Measurements from ENCODE around the gene EZH1.

The EZH1 gene

GRCh38 chr17:42744806-42745617 is at the start of gene EZH1:
TSS of gene EZH1 (minus strand) at chr17:42745040. CDS start at chr17:42728941, 16,099 bp downstream.
- H3K27ac ChIP-seq (ENCODE audit: low read depth, low read length): peak within 1 kb of the TSS; percentile 96
- peak within 1 kb of the TSS; percentile 82 for H3K9ac ChIP-seq (ENCODE audit: low read depth, low read length)
- peaks cover 14% of the 10 kb centered on the region for H3K27me3 ChIP-seq (ENCODE audit: control insufficient read depth, insufficient read depth, low read length)
- peak within 1 kb of the TSS; percentile 85 for H3K4me3 ChIP-seq (ENCODE audit: low read depth, low read length)
- H3K9me3 ChIP-seq (ENCODE audit: control insufficient read depth, insufficient read depth, low read length): no peaks in the 10 kb centered on the region
- peaks cover 16% of the 10 kb centered on the region for H3K4me1 ChIP-seq (ENCODE audit: control insufficient read depth, insufficient read depth, low read length)
- no peaks in the 10 kb centered on the region for H3K36me3 ChIP-seq (ENCODE audit: control insufficient read depth, insufficient read depth, low read length)

GRCh38 chr17:42792545-42792944 is 47.7 kb upstream of the EZH1 start:
- H3K36me3 ChIP-seq (ENCODE audit: control insufficient read depth, insufficient read depth, low read length): peaks cover 18% of the 10 kb centered on the region
- 0 out of 2 replicates have a peak, but pooled peaks cover under 1% of the 10 kb centered on the region for H3K4me1 ChIP-seq (ENCODE audit: control insufficient read depth, insufficient read depth, low read length)
- H3K9ac ChIP-seq (ENCODE audit: low read depth, low read length): no peak overlapping the region
- no peaks in the 10 kb centered on the region for H3K9me3 ChIP-seq (ENCODE audit: control insufficient read depth, insufficient read depth, low read length)
- H3K27me3 ChIP-seq (ENCODE audit: control insufficient read depth, insufficient read depth, low read length): no peaks in the 10 kb centered on the region
- H3K27ac ChIP-seq (ENCODE audit: low read depth, low read length): no peak overlapping the region
- H3K4me3 ChIP-seq (ENCODE audit: low read depth, low read length): no peak overlapping the region

GRCh38 chr17:42791948-42792347 is 47.1 kb upstream of the EZH1 start:
- Histone ChIP-seq H3K4me1 (ENCODE audit: control insufficient read depth, insufficient read depth, low read length) (no peaks in the 10 kb centered on the region), H3K27me3 (ENCODE audit: control insufficient read depth, insufficient read depth, low read length) (no peaks in the 10 kb centered on the region), H3K9me3 (ENCODE audit: control insufficient read depth, insufficient read depth, low read length) (no peaks in the 10 kb centered on the region), H3K9ac (ENCODE audit: low read depth, low read length) (no peak overlapping the region), H3K27ac (ENCODE audit: low read depth, low read length) (no peak overlapping the region), H3K36me3 (ENCODE audit: control insufficient read depth, insufficient read depth, low read length) (peaks cover 13% of the 10 kb centered on the region), H3K4me3 (ENCODE audit: low read depth, low read length) (no peak overlapping the region)

GRCh38 chr17:42787266-42787665 is 42.4 kb upstream of the EZH1 start:
- peaks cover 6% of the 10 kb centered on the region; the same call in 1 of the 2 replicates for H3K27me3 ChIP-seq (ENCODE audit: control insufficient read depth, insufficient read depth, low read length)
- no peak overlapping the region for H3K4me3 ChIP-seq (ENCODE audit: low read depth, low read length)
- H3K4me1 ChIP-seq (ENCODE audit: control insufficient read depth, insufficient read depth, low read length): no peaks in the 10 kb centered on the region
- H3K27ac ChIP-seq (ENCODE audit: low read depth, low read length): no peak overlapping the region
- H3K9me3 ChIP-seq (ENCODE audit: control insufficient read depth, insufficient read depth, low read length): no peaks in the 10 kb centered on the region
- H3K9ac ChIP-seq (ENCODE audit: low read depth, low read length): no peak overlapping the region
- no peaks in the 10 kb centered on the region for H3K36me3 ChIP-seq (ENCODE audit: control insufficient read depth, insufficient read depth, low read length)

- Histone ChIP-seq H3K9ac (ENCODE audit: low read depth, low read length) (no peak overlapping the region), H3K4me1 (ENCODE audit: control insufficient read depth, insufficient read depth, low read length) (no peaks in the 10 kb centered on the region), H3K36me3 (ENCODE audit: control insufficient read depth, insufficient read depth, low read length) (no peaks in the 10 kb centered on the region), H3K9me3 (ENCODE audit: control insufficient read depth, insufficient read depth, low read length) (no peaks in the 10 kb centered on the region), H3K27ac (ENCODE audit: low read depth, low read length) (no peak overlapping the region), H3K27me3 (ENCODE audit: control insufficient read depth, insufficient read depth, low read length) (peaks cover 20% of the 10 kb centered on the region), H3K4me3 (ENCODE audit: low read depth, low read length) (no peak overlapping the region)
Measured at GRCh38 chr17:42784811-42785592, 40.2 kb upstream of the EZH1 start.

- no peaks in the 10 kb centered on the region for H3K9me3 ChIP-seq (ENCODE audit: control insufficient read depth, insufficient read depth, low read length)
- H3K27me3 ChIP-seq (ENCODE audit: control insufficient read depth, insufficient read depth, low read length): peaks cover 20% of the 10 kb centered on the region
- H3K36me3 ChIP-seq (ENCODE audit: control insufficient read depth, insufficient read depth, low read length): peaks cover under 1% of the 10 kb centered on the region; the same call in 1 of the 2 replicates
- H3K27ac ChIP-seq (ENCODE audit: low read depth, low read length): no peak overlapping the region
- H3K4me1 ChIP-seq (ENCODE audit: control insufficient read depth, insufficient read depth, low read length): 0 out of 2 replicates have a peak, but pooled peaks cover 5% of the 10 kb centered on the region
- H3K4me3 ChIP-seq (ENCODE audit: low read depth, low read length): no peak overlapping the region
- no peak overlapping the region for H3K9ac ChIP-seq (ENCODE audit: low read depth, low read length)
Measured at GRCh38 chr17:42784409-42784808, 39.6 kb upstream of the EZH1 start.

- H3K27me3 ChIP-seq (ENCODE audit: control insufficient read depth, insufficient read depth, low read length): peaks cover 20% of the 10 kb centered on the region
- H3K9me3 ChIP-seq (ENCODE audit: control insufficient read depth, insufficient read depth, low read length): no peaks in the 10 kb centered on the region
- H3K9ac ChIP-seq (ENCODE audit: low read depth, low read length): no peak overlapping the region
- peaks cover 7% of the 10 kb centered on the region for H3K36me3 ChIP-seq (ENCODE audit: control insufficient read depth, insufficient read depth, low read length)
- H3K27ac ChIP-seq (ENCODE audit: low read depth, low read length): no peak overlapping the region
- H3K4me1 ChIP-seq (ENCODE audit: control insufficient read depth, insufficient read depth, low read length): 0 out of 2 replicates have a peak, but pooled peaks cover 5% of the 10 kb centered on the region
- no peak overlapping the region for H3K4me3 ChIP-seq (ENCODE audit: low read depth, low read length)
Measured at GRCh38 chr17:42783791-42784138, 38.9 kb upstream of the EZH1 start.

- Histone ChIP-seq H3K4me1 (ENCODE audit: control insufficient read depth, insufficient read depth, low read length) (0 out of 2 replicates have a peak, but pooled peaks cover 5% of the 10 kb centered on the region), H3K36me3 (ENCODE audit: control insufficient read depth, insufficient read depth, low read length) (peaks cover 13% of the 10 kb centered on the region), H3K27me3 (ENCODE audit: control insufficient read depth, insufficient read depth, low read length) (peaks cover 20% of the 10 kb centered on the region), H3K4me3 (ENCODE audit: low read depth, low read length) (no peak overlapping the region), H3K27ac (ENCODE audit: low read depth, low read length) (no peak overlapping the region), H3K9ac (ENCODE audit: low read depth, low read length) (no peak overlapping the region), H3K9me3 (ENCODE audit: control insufficient read depth, insufficient read depth, low read length) (no peaks in the 10 kb centered on the region)
Measured at GRCh38 chr17:42783062-42783790, 38.4 kb upstream of the EZH1 start.

- Histone ChIP-seq H3K9ac (ENCODE audit: low read depth, low read length) (no peak overlapping the region), H3K36me3 (ENCODE audit: control insufficient read depth, insufficient read depth, low read length) (peaks cover 20% of the 10 kb centered on the region), H3K27me3 (ENCODE audit: control insufficient read depth, insufficient read depth, low read length) (peaks cover 20% of the 10 kb centered on the region), H3K27ac (ENCODE audit: low read depth, low read length) (no peak overlapping the region), H3K4me3 (ENCODE audit: low read depth, low read length) (no peak overlapping the region), H3K4me1 (ENCODE audit: control insufficient read depth, insufficient read depth, low read length) (0 out of 2 replicates have a peak, but pooled peaks cover 5% of the 10 kb centered on the region), H3K9me3 (ENCODE audit: control insufficient read depth, insufficient read depth, low read length) (no peaks in the 10 kb centered on the region)
Measured at GRCh38 chr17:42782166-42783061, 37.6 kb upstream of the EZH1 start.

- no peak overlapping the region for H3K27ac ChIP-seq (ENCODE audit: low read depth, low read length)
- peak overlapping the region; percentile 63; the same call in 1 of the 2 replicates for H3K4me3 ChIP-seq (ENCODE audit: low read depth, low read length)
Measured at GRCh38 chr17:42781639-42782165, 36.9 kb upstream of the EZH1 start.

More at GRCh38 chr17:42781639-42782165, 36.9 kb upstream of the EZH1 start:
- H3K27me3 ChIP-seq (ENCODE audit: control insufficient read depth, insufficient read depth, low read length): peaks cover 20% of the 10 kb centered on the region
- 0 out of 2 replicates have a peak, but pooled peaks cover 5% of the 10 kb centered on the region for H3K4me1 ChIP-seq (ENCODE audit: control insufficient read depth, insufficient read depth, low read length)
- peaks cover 25% of the 10 kb centered on the region for H3K36me3 ChIP-seq (ENCODE audit: control insufficient read depth, insufficient read depth, low read length)
- no peak overlapping the region for H3K9ac ChIP-seq (ENCODE audit: low read depth, low read length)
- no peaks in the 10 kb centered on the region for H3K9me3 ChIP-seq (ENCODE audit: control insufficient read depth, insufficient read depth, low read length)
